Left cardiac atrium (tissue), 4 donors: ENCODE results near the gene KIAA0232. TPM values are rescaled to one million over a fixed set of nuclear protein-coding genes. Genes with fewer than 3 reads are reported as not detected.
A peak's percentile ranks its signal among the peaks of the same experiment; 100 is the strongest.

ENCODE experiments used
- ATAC-seq, 2 donors: fragments of 200-7000 bp; cut with Tn5 transposase; one replicate each; pipeline ENCODE4 v1.9.1; 2020; ENCODE audit warnings: mild to moderate bottlenecking in 2 of 2, moderate library complexity in 2 of 2
- DNase-seq: peaks from one replicate; pipeline ENCODE4 v3.0.0-alpha.2; 2020
- intact Hi-C, 2 donors: fragments of 100-400 bp; cut with DNase I; formaldehyde crosslinking; loops; one replicate each; pipeline versions ENCODE4 v1.14.1 to v1.15.1; 2022 to 2023
- total RNA-seq, 2 donors: library from RNA; stranded (reverse); fragmentation: NEBNext Ultra II Directional; extraction: Animal tissue kit (Norgen Biotek cat#: 25700); gene quantifications; one replicate each; pipeline ENCODE4 v1.2.1, GENCODE V29; 2021
- donor health status: DM: no; HTN: yes; CAD: no.
- donor health status: DM: no; HTN: yes; CAD: no; lungs with severe emphysema.
- donor health status: DM: yes; HTN: yes; CAD: no.
- donor health status: Dilated cardiomyopathy.

KIAA0232 gene
- total RNA-seq, 2 donors from 2014 or later, result 52.9 to 59.2 TPM

- no peak for DNase-seq
- intact Hi-C loops, result loop anchor here in 1 of 2 donors (5.0 kb wide), 1 partner anchor 77 kb away; the partner anchor contains the start of gene KIAA0232
- no peak for ATAC-seq
These were observed 77.0 kb downstream of the KIAA0232 start for GRCh38 chr4:6859543-6859942.

GRCh38 chr4:6868386-6868785 is 85.9 kb downstream of the KIAA0232 start:
- DNase-seq, result no peak
- ATAC-seq, result no peak
- intact Hi-C loops, result no loop called here

- no peak for DNase-seq
- intact Hi-C loops, result loop anchor here in 1 of 2 donors (10.0 kb wide), 1 partner anchor 85 kb away; the partner anchor contains the start of gene KIAA0232
- peak; percentile 17 to 43 for ATAC-seq
These were observed 87.4 kb downstream of the KIAA0232 start for GRCh38 chr4:6869944-6870343.

- intact Hi-C loops, result loop anchor here (2.0 to 10.0 kb wide), 2 partner anchors 88 to 152 kb away; partner anchors contain the start of gene KIAA0232 (in 1 of the 2)
- no peak for ATAC-seq
These were observed 90.8 kb downstream of the KIAA0232 start for GRCh38 chr4:6873291-6873690.

GRCh38 chr4:6873792-6874461 is 91.4 kb downstream of the KIAA0232 start:
- peak; percentile 76 to 77 for ATAC-seq
- intact Hi-C loops, result loop anchor here (2.0 to 10.0 kb wide), 2 partner anchors 89 to 153 kb away; partner anchors contain the start of gene KIAA0232 (in 1 of the 2)
- peak; percentile 75 for DNase-seq

More at GRCh38 chr4:6873291-6873690, 90.8 kb downstream of the KIAA0232 start:
- DNase-seq, result no peak

- intact Hi-C loops, result loop anchor here in 1 of 2 donors (5.0 to 10.0 kb wide), 2 partner anchors 90 to 153 kb away; partner anchors contain the start of gene KIAA0232
- no peak for ATAC-seq
- no peak for DNase-seq
These were observed 92.5 kb downstream of the KIAA0232 start for GRCh38 chr4:6874981-6875380.

- DNase-seq (peak; percentile 32), ATAC-seq (peak; percentile 52 to 72)
- intact Hi-C loops, result loop anchor here in 1 of 2 donors (5.0 to 10.0 kb wide), 2 partner anchors 91 to 153 kb away; partner anchors contain the start of gene KIAA0232
These were observed 92.9 kb downstream of the KIAA0232 start for GRCh38 chr4:6875431-6875831.

GRCh38 chr4:6876440-6876839 is 93.9 kb downstream of the KIAA0232 start:
- no peak for DNase-seq
- intact Hi-C loops, result loop anchor here in 1 of 2 donors (5.0 to 10.0 kb wide), 2 partner anchors 92 to 154 kb away; partner anchors contain the start of gene KIAA0232
- ATAC-seq, result no peak

GRCh38 chr4:6877067-6877466 is 94.5 kb downstream of the KIAA0232 start:
- intact Hi-C loops, result loop anchor here in 1 of 2 donors (5.0 to 10.0 kb wide), 2 partner anchors 92 to 155 kb away; partner anchors contain the start of gene KIAA0232
- no peak for ATAC-seq
- DNase-seq, result no peak

GRCh38 chr4:6878451-6879059 is 96.0 kb downstream of the KIAA0232 start:
- intact Hi-C loops, result loop anchor here in 1 of 2 donors (5.0 to 10.0 kb wide), 2 partner anchors 94 to 156 kb away; partner anchors contain the start of gene KIAA0232
- DNase-seq, result no peak
- no peak for ATAC-seq

GRCh38 chr4:6880691-6881090 is 98.2 kb downstream of the KIAA0232 start:
- ATAC-seq, result no peak
- intact Hi-C loops, result no loop called here
- DNase-seq, result no peak

- DNase-seq (no peak), ATAC-seq (no peak)
- intact Hi-C loops, result no loop called here
These were observed 99.4 kb downstream of the KIAA0232 start for GRCh38 chr4:6881908-6882307.

GRCh38 chr4:6884341-6884870 is 101.9 kb downstream of the KIAA0232 start:
- DNase-seq (no peak), ATAC-seq (no peak)
- intact Hi-C loops, result no loop called here

- intact Hi-C loops, result no loop called here
- DNase-seq, result peak; percentile 74
- ATAC-seq, result peak; percentile 78 to 81
These were observed 103.5 kb downstream of the KIAA0232 start for GRCh38 chr4:6885953-6886557.

GRCh38 chr4:6886886-6887285 is 104.4 kb downstream of the KIAA0232 start:
- intact Hi-C loops, result no loop called here
- ATAC-seq, result no peak
- no peak for DNase-seq

GRCh38 chr4:6887591-6888371 is 105.3 kb downstream of the KIAA0232 start:
- ATAC-seq, result peak; percentile 4 to 12
- intact Hi-C loops, result no loop called here
- DNase-seq, result no peak

GRCh38 chr4:6888506-6889071 is 106.1 kb downstream of the KIAA0232 start:
- ATAC-seq, result no peak
- no peak for DNase-seq
- intact Hi-C loops, result no loop called here

- ATAC-seq, result peak in 1 of 2 donors; percentile 4
- no peak for DNase-seq
- intact Hi-C loops, result no loop called here
These were observed 106.7 kb downstream of the KIAA0232 start for GRCh38 chr4:6889101-6889735.
